Stimulated activated CD8-positive, alpha-beta memory T cell treated with anti-CD3 and anti-CD28 coated beads, Interleukin-2, amount 100 ng/mL, for 1 hour (primary cell): ENCODE measurements around the gene MCAT.
"Not testable (repeated sequence)": the region's sequence is repeated elsewhere in the genome, so short reads cannot be mapped to it uniquely, and the experiment has no call there.

Source experiments
- DNase-seq, 2 donors: peaks; one replicate each; pipeline ENCODE4 v3.0.0-alpha.2; 2020; ENCODE audit warnings: low read depth in 2 of 2

MCAT gene

DNA sequence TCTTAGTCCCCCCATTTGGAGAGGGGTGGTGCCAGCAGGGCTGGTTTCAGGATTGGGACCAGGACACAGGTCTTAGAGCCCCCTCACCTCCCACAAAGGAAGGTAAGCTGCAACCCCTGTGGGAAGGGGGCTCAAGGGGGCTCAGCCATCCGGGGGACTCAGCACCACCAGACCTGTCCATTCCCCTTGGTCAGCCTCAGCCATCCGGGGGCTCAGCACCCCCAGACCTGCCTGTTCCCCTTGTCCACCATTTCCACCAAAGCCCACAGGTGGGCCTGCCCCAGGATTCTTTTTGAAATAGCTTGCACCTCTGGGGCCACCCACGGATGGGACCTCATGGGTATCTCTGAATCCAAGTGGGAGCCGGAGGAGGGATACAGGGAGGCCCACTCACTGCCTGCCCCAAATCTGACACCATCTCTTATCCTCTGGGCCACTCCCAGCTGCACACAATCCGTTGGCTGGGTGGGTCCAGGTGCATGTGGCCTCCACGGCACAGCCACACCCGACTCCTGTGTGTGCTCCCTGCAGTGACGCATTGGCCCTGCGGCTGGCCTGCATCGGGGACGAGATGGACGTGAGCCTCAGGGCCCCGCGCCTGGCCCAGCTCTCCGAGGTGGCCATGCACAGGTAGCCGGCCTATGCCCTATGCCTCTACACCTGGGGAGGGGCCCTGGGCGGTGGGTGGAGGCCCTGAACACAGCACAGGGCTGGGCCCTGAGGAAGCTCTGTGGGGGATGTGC is 15.9 kb downstream of the MCAT start:
- no peak for DNase-seq

DNA sequence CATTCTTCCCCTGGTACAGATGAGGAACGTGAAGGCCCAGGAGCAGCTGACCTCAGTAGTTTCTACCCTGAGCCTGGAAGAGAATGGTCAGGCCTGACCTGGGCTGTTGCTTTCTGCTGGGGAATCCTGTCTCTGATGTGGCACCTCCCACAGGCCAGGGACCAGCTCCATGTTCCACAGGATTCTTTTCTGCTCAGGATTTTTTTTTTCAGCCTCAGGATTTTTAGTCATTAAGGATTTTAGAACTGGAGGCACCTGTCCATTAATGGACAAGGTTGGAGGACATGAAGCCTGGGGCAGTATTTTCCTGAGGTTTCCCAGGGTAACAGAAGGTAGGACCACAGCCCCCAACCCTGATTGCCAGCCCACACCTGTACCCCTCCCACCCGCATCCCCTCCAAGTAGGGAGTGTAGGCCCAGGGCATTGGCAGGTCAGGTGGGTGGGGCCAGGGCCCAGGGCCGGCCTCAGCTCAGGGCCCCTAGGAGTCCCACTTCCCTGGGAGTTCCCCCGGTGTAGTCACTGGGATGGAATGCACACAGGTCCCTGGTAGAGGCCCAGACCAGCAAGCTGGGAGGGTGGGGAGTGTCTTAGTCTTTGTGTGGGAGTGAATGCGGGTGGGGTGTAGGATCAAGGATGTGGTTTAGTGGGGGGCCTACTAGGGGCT is 16.6 kb downstream of the MCAT start:
- DNase-seq, result no peak

GRCh38 chr22:43118953-43119458 is 24.2 kb downstream of the MCAT start:
- DNase-seq, result no peak

- DNase-seq, result no peak
Observed at GRCh38 chr22:43118024-43118849, 25.0 kb downstream of the MCAT start.

GRCh38 chr22:43116932-43117331 is 26.3 kb downstream of the MCAT start:
- no peak for DNase-seq

- no peak for DNase-seq
Observed at GRCh38 chr22:43114958-43115357, 28.2 kb downstream of the MCAT start.

GRCh38 chr22:43113526-43114251 is 29.5 kb downstream of the MCAT start:
- no peak for DNase-seq

DNA sequence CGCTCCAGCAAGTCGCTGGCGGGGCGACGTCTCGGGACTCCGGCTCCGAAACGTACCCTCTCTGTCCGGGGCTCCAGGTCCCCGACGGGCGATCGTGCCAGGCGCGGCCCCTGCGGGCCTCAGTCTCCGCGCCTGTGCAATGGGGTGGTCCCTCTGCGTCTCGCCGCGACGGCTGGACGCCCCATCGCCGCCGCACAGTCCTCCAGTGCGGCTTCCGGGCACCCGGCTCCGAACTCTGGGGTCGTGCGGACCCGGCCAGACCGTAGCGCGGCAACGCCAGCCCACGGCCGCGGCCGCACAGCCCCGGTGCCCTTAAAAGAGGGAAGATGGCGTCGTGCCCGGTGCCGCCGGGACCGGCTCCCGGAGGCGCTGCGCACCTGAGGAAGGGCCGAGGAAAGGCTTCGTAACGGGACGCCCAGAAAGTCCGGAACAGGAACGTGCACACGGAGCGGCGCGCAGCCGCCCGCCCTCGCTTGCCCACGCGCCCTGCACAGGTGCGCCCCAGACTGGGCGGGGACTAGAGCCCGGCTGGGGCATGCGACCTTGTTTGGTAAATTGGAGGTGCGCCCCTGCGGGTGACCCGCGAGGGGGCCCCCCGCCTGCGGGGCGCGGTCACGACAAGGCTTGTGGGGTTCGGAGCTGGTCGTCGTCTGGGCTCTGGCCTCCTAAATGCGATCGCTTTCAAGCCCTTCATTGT is 32.1 kb downstream of the MCAT start:
- peak in 1 of 2 donors; percentile 24 for DNase-seq

DNA sequence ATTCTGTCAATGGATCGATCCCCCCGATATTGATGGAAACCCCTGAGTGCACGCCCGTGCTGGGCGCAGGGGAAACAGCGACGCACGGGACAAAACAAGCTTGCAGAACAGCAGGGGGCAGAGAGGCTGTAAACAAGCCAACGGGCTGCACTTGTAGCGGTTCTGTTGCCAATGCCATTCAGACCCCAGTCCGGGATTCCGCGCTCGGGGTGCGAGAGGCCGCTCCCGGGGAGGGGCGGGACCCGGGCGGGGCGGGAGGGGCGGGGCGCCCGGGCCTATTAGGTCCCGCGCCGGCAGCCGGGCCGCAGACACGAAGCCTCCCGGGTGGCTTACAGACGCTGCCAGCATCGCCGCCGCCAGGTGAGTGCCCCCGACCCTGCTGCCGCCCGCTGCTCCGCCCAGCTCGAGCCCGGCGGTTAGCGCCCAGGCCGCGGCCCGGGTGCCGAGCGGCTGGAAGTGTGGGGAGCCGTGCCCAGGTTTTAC is 32.7 kb downstream of the MCAT start, which contains the start of gene BIK:
Gene BIK, plus strand, starts transcription at position 307 of the 483 bp plus-strand sequence. CDS start 13,273 bp downstream, outside the sequence.
- peak in 1 of 2 donors; percentile 26 for DNase-seq

- DNase-seq, result no peak
Observed at GRCh38 chr22:43109921-43110443, 33.2 kb downstream of the MCAT start.

DNA sequence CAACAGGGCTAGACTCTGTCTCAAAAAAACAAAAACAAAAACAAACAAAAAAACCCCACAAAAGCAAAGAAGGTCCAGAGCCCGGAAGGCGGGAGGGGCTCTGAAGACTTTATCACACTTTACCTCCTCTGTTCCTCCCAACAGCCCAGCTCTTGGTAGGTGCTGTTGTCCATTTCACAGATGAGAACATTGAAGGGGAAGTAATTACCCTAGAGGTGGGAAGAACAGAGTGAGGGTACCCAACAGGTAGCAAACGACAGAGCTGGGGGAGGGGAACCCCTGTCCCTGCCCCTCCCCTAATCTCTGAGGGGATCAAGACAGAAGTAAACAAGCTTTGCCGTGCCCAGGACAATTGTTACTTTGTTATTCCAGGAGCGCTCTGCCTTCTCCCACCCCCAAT is 33.7 kb downstream of the MCAT start:
- DNase-seq, result no peak

DNA sequence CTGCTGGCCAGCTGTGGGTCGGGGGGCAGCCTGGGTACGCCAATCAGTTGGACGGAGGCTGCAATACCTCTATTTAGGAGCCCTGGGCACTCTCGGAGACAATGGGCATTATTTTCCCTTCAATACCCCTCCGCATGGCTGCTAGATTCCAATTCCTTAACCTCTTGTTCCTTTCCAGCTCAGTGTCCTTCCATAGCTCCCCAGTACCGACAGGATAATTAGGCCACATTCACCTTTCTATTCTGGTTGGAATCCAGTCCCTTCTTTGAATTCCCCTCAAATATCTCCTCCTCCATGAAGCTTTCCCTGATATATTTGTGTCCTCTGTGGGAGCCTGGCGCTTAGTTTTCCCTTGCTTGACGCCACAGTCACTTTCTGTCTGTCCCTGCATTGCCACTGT is 36.9 kb downstream of the MCAT start:
- DNase-seq, result no peak

- not testable (repeated sequence) for DNase-seq
Observed at GRCh38 chr22:43104950-43105349, 38.2 kb downstream of the MCAT start.

- not testable (repeated sequence) for DNase-seq
Observed at GRCh38 chr22:43104056-43104625, 39.1 kb downstream of the MCAT start.

DNA sequence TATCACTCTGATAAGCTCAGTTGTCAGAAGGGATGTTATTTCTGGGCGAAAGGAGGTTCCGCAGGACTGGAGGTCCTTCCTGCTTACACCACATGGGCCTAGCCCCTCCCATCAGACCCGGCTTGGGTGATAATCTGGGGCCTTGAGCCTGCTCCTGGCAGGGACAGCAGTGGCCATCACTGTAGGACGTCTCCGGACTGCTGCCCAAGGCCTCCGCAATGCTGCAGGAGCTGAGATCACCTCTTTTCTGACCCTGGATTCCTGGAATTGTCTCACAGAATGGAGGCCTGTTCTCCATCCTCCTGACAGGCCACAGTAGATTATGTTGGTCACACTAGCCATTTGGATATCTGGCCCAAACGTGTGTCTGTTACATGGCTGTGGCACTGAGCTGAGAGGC is 41.9 kb downstream of the MCAT start:
- no peak for DNase-seq

DNA sequence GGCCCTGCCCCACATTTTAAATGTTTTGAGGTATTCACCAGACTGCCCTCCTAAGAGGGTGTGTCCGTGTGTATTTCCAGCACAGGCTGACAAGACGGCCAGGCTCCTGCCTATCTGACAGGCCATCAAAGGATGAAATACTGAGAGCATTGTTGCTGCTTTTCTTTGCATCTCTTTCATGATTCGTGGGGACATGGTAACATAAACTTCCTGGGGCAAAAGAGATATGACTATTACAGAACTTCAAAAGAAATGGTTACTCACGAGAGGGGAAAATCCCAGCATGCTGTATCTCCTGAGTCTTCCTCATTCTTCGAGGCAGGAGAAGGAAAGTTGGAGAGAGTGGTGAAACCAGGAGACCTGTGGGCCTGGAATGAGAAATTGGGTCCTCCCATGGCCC is 43.0 kb downstream of the MCAT start:
- no peak for DNase-seq

DNA sequence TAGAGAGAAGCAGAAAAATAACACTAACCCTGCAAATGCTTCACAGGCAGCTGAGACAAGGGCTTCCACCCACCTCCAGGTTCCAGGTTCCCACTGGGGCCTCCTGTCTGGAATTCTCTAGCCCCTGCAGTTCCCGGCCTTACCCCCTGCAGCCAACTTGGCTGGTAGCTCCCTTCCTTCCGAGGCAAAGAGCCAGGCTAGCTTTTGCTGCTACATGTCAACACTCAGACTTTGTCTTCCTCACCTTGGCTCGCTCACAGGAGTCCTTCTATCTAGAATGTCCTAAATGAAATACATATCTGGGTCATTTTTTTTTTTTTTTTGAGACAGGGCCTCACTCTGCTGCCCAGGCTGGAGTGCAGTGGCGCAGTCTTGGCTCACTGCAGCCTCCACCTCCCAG is 44.1 kb downstream of the MCAT start:
- no peak for DNase-seq

DNA sequence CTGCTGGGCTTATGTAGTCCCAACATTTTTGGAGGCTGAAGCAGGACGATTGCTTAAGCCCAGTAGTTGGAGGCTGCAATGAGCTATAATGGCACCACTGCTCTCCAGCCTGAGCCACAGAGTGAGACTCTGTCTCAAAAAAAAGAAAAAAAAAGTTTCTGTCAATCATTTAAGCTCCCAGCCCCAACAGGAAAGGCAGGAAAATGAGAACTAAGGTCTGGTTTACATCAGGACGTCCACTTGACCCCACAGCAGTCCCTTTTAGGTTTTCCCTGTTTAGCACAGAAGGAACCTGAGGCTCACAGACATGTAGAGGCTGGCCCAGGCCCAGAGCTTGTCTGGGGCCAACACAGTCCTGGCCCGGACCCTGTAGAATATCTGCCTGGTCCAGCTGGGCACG is 44.8 kb downstream of the MCAT start:
- DNase-seq, result no peak

DNA sequence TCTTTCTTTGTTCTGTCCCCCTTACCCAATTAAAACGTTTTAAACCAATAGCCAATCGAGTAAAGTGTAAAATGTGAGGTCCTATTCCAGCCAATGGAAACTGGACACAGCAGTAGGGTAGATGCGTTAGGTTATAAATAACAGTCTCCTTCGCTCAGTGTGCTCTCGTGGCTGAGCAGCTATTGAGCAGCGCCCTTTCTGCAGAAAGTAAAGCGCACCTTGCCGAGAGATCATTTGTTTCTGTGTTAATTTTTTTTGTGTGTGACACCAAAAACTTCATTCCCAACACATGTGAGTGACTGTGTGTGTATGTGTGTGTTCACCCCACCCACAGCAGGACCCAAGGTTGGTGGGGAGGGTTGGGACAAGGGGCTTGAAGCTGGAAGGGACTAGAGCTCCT is 46.8 kb downstream of the MCAT start:
- DNase-seq, result no peak

DNA sequence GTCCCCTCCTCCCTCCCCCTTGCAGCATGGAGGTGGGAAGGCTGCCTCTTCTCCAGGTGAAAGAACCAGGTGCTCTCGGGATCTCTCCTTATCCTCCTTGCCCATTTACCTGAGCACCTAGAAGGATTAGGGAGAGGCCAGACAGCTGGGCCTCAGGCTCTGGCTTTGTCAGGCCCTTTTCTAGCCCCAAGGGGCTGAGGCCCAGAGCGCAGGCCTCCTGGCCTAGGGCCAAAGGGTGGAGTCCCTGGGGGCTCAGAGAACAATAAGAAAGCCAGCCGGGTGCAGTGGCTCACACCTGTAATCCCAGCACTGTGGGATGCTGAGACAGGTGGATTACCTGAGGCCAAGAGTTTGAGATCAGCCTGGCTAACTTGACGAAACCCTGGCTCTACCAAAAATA is 48.6 kb downstream of the MCAT start:
- no peak for DNase-seq
